Activated CD4-positive, alpha-beta T cell treated with anti-CD3 and anti-CD28 coated beads, Interleukin-2, Interleukin-6, amounts not matched to agents 100 ng/mL and 50 ng/mL, durations not matched to agents 16 hours and 8 hours (primary cell): ENCODE data around the gene EXOC3L2.
"Not testable (repeated sequence)": the region's sequence is repeated elsewhere in the genome, so short reads cannot be mapped to it uniquely, and the experiment has no call there.

Experiments
- DNase-seq: peaks from one replicate; pipeline ENCODE4 v3.0.0-alpha.2; 2020

EXOC3L2 gene

GRCh38 chr19:45255611-45256157 is 10.5 kb upstream of the EXOC3L2 start:
- DNase-seq, result no peak

GRCh38 chr19:45254044-45254531 is 8.9 kb upstream of the EXOC3L2 start:
- peak; percentile 13 for DNase-seq

GRCh38 chr19:45253396-45254027 is 8.3 kb upstream of the EXOC3L2 start:
- DNase-seq, result peak; percentile 37

GRCh38 chr19:45251452-45252354 is 6.5 kb upstream of the EXOC3L2 start:
- DNase-seq, result peak; percentile 3

- DNase-seq, result peak; percentile 60
These were observed 5.7 kb upstream of the EXOC3L2 start, which contains the start of gene MARK4 for GRCh38 chr19:45250832-45251451. MARK4 (plus strand) TSS chr19:45251271; CDS start chr19:45251589, 318 bp downstream.

- no peak for DNase-seq
These were observed 5.1 kb upstream of the EXOC3L2 start for GRCh38 chr19:45250216-45250831.

GRCh38 chr19:45249261-45250033 is 4.2 kb upstream of the EXOC3L2 start:
- DNase-seq, result no peak

GRCh38 chr19:45247136-45247535 is 1.9 kb upstream of the EXOC3L2 start:
- no peak for DNase-seq

GRCh38 chr19:45245826-45246225 is 619 bp upstream of the EXOC3L2 start:
- no peak for DNase-seq

- no peak for DNase-seq
These were observed 943 bp downstream of the EXOC3L2 start for GRCh38 chr19:45244133-45244794.

GRCh38 chr19:45243144-45243732 is 2.0 kb downstream of the EXOC3L2 start:
- no peak for DNase-seq

- DNase-seq, result no peak
These were observed 6.7 kb downstream of the EXOC3L2 start for GRCh38 chr19:45238556-45238955.

GRCh38 chr19:45235485-45235884 is 9.7 kb downstream of the EXOC3L2 start:
- DNase-seq, result no peak

GRCh38 chr19:45234089-45234869 is 10.9 kb downstream of the EXOC3L2 start:
- no peak for DNase-seq

GRCh38 chr19:45231891-45232290 is 13.3 kb downstream of the EXOC3L2 start:
- DNase-seq, result no peak

- DNase-seq, result not testable (repeated sequence)
These were observed 16.2 kb downstream of the EXOC3L2 start for GRCh38 chr19:45229056-45229455.

GRCh38 chr19:45224645-45225044 is 20.6 kb downstream of the EXOC3L2 start:
- DNase-seq, result no peak

- no peak for DNase-seq
These were observed 21.3 kb downstream of the EXOC3L2 start for GRCh38 chr19:45223879-45224278.

- no peak for DNase-seq
These were observed 22.5 kb downstream of the EXOC3L2 start for GRCh38 chr19:45222724-45223123.
